ENCODE data around the gene SUSD3. TPM values are rescaled to one million over a fixed set of nuclear protein-coding genes. Genes with fewer than 3 reads are reported as not detected.
A peak's percentile ranks its signal among the peaks of the same experiment; 100 is the strongest.

The SUSD3 gene
- total RNA-seq, 1 experiment from 2014 or later = 11.9 TPM

DNA sequence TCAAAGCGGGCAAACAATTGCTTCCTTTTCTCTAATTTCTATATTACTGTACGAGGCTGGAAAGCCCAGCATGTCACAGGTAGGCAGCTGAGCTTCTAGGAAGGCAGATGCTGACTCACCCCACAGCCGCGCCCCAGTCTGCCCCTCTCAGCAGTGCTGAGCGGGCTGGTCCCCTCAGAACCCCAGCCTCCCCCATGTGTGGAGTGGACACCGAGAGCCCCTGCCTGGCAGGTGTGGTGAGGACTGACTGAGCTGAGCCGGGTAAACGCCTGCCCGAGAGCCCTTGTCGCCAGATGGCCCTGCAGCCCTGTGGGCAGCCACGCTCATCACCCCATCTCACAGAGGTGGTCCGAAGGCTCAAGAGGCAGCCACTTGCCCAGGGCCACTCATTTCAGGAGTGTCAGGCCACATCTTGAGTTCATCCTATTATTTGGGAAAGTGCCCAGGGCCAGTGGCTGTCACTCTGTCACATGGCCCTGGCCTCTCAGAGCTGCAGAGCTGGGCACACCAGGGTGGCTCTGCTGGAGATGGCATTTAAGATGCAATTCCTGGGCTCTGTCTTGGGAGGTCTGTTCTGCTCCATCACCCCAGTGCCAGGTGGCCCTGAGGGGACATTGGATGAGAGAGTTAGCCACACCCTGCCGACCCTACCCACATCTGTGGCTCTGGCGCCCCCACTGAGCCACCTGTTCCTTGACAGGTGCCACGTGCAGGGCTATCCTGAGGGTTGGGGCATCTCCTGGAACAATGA, 50.0 kb downstream of the SUSD3 start:
- TF ChIP-seq JUN (CRISPR knock-in tag; IDR thresholded peaks at IDR 0.05) = no peak
- TF ChIP-seq NFE2L1 (CRISPR knock-in tag; IDR thresholded peaks at IDR 0.05) = no peak
- no peak for TF ChIP-seq OVOL2 (CRISPR knock-in tag; IDR thresholded peaks at IDR 0.05; ENCODE audit: borderline replicate concordance)
- no peak for TF ChIP-seq PREB (CRISPR knock-in tag; IDR thresholded peaks at IDR 0.05; ENCODE audit: borderline replicate concordance)
- TF ChIP-seq TCF7 (CRISPR knock-in tag; IDR thresholded peaks at IDR 0.05; ENCODE audit: low read depth) = no peak
- TF ChIP-seq, protein P1, sequence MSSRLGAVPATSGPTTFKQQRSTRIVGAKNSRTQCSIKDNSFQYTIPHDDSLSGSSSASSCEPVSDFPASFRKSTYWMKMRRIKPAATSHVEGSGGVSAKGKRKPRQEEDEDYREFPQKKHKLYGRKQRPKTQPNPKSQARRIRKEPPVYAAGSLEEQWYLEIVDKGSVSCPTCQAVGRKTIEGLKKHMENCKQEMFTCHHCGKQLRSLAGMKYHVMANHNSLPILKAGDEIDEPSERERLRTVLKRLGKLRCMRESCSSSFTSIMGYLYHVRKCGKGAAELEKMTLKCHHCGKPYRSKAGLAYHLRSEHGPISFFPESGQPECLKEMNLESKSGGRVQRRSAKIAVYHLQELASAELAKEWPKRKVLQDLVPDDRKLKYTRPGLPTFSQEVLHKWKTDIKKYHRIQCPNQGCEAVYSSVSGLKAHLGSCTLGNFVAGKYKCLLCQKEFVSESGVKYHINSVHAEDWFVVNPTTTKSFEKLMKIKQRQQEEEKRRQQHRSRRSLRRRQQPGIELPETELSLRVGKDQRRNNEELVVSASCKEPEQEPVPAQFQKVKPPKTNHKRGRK (CRISPR knock-in tag; IDR thresholded peaks at IDR 0.05; ENCODE audit: borderline replicate concordance) = no peak
- TF ChIP-seq, protein P2, sequence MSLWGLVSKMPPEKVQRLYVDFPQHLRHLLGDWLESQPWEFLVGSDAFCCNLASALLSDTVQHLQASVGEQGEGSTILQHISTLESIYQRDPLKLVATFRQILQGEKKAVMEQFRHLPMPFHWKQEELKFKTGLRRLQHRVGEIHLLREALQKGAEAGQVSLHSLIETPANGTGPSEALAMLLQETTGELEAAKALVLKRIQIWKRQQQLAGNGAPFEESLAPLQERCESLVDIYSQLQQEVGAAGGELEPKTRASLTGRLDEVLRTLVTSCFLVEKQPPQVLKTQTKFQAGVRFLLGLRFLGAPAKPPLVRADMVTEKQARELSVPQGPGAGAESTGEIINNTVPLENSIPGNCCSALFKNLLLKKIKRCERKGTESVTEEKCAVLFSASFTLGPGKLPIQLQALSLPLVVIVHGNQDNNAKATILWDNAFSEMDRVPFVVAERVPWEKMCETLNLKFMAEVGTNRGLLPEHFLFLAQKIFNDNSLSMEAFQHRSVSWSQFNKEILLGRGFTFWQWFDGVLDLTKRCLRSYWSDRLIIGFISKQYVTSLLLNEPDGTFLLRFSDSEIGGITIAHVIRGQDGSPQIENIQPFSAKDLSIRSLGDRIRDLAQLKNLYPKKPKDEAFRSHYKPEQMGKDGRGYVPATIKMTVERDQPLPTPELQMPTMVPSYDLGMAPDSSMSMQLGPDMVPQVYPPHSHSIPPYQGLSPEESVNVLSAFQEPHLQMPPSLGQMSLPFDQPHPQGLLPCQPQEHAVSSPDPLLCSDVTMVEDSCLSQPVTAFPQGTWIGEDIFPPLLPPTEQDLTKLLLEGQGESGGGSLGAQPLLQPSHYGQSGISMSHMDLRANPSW (CRISPR knock-in tag; conservative IDR thresholded peaks at IDR 0.05; ENCODE audit: low read depth) = no peak
- TF ChIP-seq, protein P3, sequence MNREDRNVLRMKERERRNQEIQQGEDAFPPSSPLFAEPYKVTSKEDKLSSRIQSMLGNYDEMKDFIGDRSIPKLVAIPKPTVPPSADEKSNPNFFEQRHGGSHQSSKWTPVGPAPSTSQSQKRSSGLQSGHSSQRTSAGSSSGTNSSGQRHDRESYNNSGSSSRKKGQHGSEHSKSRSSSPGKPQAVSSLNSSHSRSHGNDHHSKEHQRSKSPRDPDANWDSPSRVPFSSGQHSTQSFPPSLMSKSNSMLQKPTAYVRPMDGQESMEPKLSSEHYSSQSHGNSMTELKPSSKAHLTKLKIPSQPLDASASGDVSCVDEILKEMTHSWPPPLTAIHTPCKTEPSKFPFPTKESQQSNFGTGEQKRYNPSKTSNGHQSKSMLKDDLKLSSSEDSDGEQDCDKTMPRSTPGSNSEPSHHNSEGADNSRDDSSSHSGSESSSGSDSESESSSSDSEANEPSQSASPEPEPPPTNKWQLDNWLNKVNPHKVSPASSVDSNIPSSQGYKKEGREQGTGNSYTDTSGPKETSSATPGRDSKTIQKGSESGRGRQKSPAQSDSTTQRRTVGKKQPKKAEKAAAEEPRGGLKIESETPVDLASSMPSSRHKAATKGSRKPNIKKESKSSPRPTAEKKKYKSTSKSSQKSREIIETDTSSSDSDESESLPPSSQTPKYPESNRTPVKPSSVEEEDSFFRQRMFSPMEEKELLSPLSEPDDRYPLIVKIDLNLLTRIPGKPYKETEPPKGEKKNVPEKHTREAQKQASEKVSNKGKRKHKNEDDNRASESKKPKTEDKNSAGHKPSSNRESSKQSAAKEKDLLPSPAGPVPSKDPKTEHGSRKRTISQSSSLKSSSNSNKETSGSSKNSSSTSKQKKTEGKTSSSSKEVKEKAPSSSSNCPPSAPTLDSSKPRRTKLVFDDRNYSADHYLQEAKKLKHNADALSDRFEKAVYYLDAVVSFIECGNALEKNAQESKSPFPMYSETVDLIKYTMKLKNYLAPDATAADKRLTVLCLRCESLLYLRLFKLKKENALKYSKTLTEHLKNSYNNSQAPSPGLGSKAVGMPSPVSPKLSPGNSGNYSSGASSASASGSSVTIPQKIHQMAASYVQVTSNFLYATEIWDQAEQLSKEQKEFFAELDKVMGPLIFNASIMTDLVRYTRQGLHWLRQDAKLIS (CRISPR knock-in tag; IDR thresholded peaks at IDR 0.05; ENCODE audit: borderline replicate concordance) = no peak
- no peak for TF ChIP-seq NR1H2 (CRISPR knock-in tag; IDR thresholded peaks at IDR 0.05)
- Mint-ChIP-seq H3K9me3 (peaks cover 2% of the 10 kb centered on the region; the same call in 1 of the 2 replicates), H3K4me1 (peaks cover 7% of the 10 kb centered on the region; the same call in 1 of the 2 replicates), H3K27me3 (ENCODE audit: low read depth) (no peaks in the 10 kb centered on the region), H3K27ac (no peak overlapping the region), H3K36me3 (0 out of 2 replicates have a peak, but pooled peaks cover 1% of the 10 kb centered on the region), H3K4me3 (no peak overlapping the region)
- no peak for DNase-seq (ENCODE audit: low spot score)
- 0 out of 2 replicates have a peak, but pooled peaks have one; percentile 10 for ATAC-seq
- ChIA-PET CTCF (interaction anchor here (0.5 to 3.3 kb wide), 39 partner anchors 10 to 356 kb away, joined by 3 to 18 read pairs (median 4); partner anchors contain the start of genes CARD19 and NINJ1), POLR2A (interaction anchor here (1.2 kb wide), 1 partner anchor 26 kb away, joined by 4 read pairs; the partner anchor contains the start of gene NINJ1)

DNA sequence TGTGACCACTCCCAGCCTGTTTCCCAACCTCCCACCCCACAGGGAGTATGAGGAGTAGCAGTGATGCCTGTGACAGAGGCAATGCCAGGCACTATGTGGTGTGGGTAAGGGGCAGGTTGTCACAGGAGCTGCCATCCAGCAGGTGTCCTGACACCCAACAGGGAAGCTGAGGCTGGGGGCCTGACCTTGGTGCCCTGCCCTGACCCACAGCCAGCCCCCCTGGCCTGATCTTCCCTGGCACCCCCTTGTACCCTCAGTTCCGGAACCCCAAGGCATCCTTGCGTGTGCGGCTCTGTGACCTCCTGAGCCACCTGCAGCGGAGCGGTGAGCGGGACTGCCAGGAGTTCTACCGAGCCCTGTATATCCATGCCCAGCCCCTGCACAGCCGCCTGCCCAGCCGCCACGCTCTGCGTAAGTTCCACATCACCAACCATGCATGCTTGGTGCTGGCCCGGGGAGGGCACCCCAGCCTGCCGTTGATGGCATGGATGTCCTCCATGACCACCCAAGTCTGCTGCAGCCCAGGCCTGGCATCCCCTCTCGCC, 51.9 kb downstream of the SUSD3 start:
- TF ChIP-seq, protein P4, sequence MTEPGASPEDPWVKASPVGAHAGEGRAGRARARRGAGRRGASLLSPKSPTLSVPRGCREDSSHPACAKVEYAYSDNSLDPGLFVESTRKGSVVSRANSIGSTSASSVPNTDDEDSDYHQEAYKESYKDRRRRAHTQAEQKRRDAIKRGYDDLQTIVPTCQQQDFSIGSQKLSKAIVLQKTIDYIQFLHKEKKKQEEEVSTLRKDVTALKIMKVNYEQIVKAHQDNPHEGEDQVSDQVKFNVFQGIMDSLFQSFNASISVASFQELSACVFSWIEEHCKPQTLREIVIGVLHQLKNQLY (CRISPR knock-in tag; IDR thresholded peaks at IDR 0.05) = no peak
- TF ChIP-seq ZBTB21 (CRISPR knock-in tag; IDR thresholded peaks at IDR 0.05; ENCODE audit: borderline replicate concordance) = no peak
- TF ChIP-seq, protein P5, sequence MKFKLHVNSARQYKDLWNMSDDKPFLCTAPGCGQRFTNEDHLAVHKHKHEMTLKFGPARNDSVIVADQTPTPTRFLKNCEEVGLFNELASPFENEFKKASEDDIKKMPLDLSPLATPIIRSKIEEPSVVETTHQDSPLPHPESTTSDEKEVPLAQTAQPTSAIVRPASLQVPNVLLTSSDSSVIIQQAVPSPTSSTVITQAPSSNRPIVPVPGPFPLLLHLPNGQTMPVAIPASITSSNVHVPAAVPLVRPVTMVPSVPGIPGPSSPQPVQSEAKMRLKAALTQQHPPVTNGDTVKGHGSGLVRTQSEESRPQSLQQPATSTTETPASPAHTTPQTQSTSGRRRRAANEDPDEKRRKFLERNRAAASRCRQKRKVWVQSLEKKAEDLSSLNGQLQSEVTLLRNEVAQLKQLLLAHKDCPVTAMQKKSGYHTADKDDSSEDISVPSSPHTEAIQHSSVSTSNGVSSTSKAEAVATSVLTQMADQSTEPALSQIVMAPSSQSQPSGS (CRISPR knock-in tag; IDR thresholded peaks at IDR 0.05; ENCODE audit: borderline replicate concordance, low read depth) = no peak
- TF ChIP-seq ESRRA (CRISPR knock-in tag; IDR thresholded peaks at IDR 0.05; ENCODE audit: borderline replicate concordance) = no peak
- TF ChIP-seq RORB (CRISPR knock-in tag; IDR thresholded peaks at IDR 0.05) = no peak
- TF ChIP-seq FOXP1 (CRISPR knock-in tag; IDR thresholded peaks at IDR 0.05; ENCODE audit: borderline replicate concordance) = no peak
- TF ChIP-seq IRF2 (CRISPR knock-in tag; IDR thresholded peaks at IDR 0.05; ENCODE audit: borderline replicate concordance, low read depth) = no peak
- TF ChIP-seq JUN (CRISPR knock-in tag; IDR thresholded peaks at IDR 0.05) = no peak
- DNase-seq (ENCODE audit: low spot score) = no peak

More for the DNA sequence above, 51.9 kb downstream of the SUSD3 start:
- Mint-ChIP-seq H3K4me3 (no peak overlapping the region), H3K27me3 (ENCODE audit: low read depth) (no peaks in the 10 kb centered on the region), H3K9me3 (no peaks in the 10 kb centered on the region), H3K4me1 (peaks cover 14% of the 10 kb centered on the region), H3K36me3 (no peaks in the 10 kb centered on the region), H3K27ac (no peak overlapping the region)
- CTCF ChIA-PET = interaction anchor here (0.6 to 1.9 kb wide), 2 partner anchors 43 to 148 kb away, joined by 3 to 15 read pairs; no protein-coding TSS in a partner anchor
- ATAC-seq = no peak
- POLR2A ChIA-PET = interaction anchor here (0.7 kb wide), 1 partner anchor 51 kb away, joined by 3 read pairs; no protein-coding TSS in a partner anchor
